ENCODE measurements around the gene DGKD. TPM values are rescaled to one million over a fixed set of nuclear protein-coding genes. Genes with fewer than 3 reads are reported as not detected.

The DGKD gene
- total and polyA plus RNA-seq, 9 of the 15 experiments (the other 6 are each of a cell fraction or from before 2014, with no cell fraction given), result 0.52 to 29.5 (median 10.6) TPM

- POLR2A ChIA-PET, result no interaction called here
- Histone ChIP-seq H3K4me1 (replicated peaks in 1 of 2; ENCODE audit: control insufficient read depth in 2 of 2, insufficient read depth in 2 of 2, low read length in 2 of 2) (peaks cover 31 to 43% of the 10 kb centered on the region in 2 experiments; a peak in 4 of 5 replicates), H3K27ac (ENCODE audit: extremely low read depth, low read depth, low read length) (no peak overlapping the region; the same call in 2 of the 3 replicates), H3K9me1 (ENCODE audit: control insufficient read depth, insufficient read depth, low read length) (no peaks in the 10 kb centered on the region), H3K27me3 (ENCODE audit: control insufficient read depth in 2 of 2, insufficient read depth in 2 of 2, low read length in 2 of 2) (no peaks in the 10 kb centered on the region), H3K9me3 (replicated peaks; ENCODE audit: control insufficient read depth, insufficient read depth, low read depth, low read length) (no peaks in the 10 kb centered on the region), H3K4me3 (no peak overlapping the region), H3K79me2 (ENCODE audit: control insufficient read depth, insufficient read depth, low read length) (peaks cover 37% of the 10 kb centered on the region), H3K36me3 (ENCODE audit: control insufficient read depth, insufficient read depth, low read length) (no peaks in the 10 kb centered on the region), H3K9ac (ENCODE audit: insufficient read depth in 1 of 2, low read depth in 2 of 2, low read length in 2 of 2) (no peak overlapping the region), H3K4me2 (ENCODE audit: insufficient read depth, low read length) (no peak overlapping the region), H2AFZ (ENCODE audit: low read depth, low read length) (no peak overlapping the region), H4K20me1 (replicated peaks; ENCODE audit: control insufficient read depth, insufficient read depth, low read length) (no peaks in the 10 kb centered on the region)
- no TSS peak for BruUV-seq (replicated peaks)
- intact Hi-C loops (cut with micrococcal nuclease) (no loop called here), in situ Hi-C loops (cut with MboI) (no loop called here)
- 94% methylated on average over 7 of the region's 7 CpGs for WGBS (ENCODE audit: insufficient coverage, low coverage, missing lambda C conversion rate)
- DNase-seq (ENCODE audit: extremely low read depth in 1 of 4, low spot score in 3 of 4) (no peak), ATAC-seq (no peak), FAIRE-seq (no peak)
- CTCF ChIA-PET (ENCODE audit: low intra/inter-chr PET ratio), result no interaction called here
- no peak for TF ChIP-seq MAFF (IDR thresholded peaks at IDR 0.05; ENCODE audit: low read length)
- TF ChIP-seq, protein P1, sequence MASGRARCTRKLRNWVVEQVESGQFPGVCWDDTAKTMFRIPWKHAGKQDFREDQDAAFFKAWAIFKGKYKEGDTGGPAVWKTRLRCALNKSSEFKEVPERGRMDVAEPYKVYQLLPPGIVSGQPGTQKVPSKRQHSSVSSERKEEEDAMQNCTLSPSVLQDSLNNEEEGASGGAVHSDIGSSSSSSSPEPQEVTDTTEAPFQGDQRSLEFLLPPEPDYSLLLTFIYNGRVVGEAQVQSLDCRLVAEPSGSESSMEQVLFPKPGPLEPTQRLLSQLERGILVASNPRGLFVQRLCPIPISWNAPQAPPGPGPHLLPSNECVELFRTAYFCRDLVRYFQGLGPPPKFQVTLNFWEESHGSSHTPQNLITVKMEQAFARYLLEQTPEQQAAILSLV (tag; IDR thresholded peaks at IDR 0.05), result no peak
- TF ChIP-seq, protein P2, sequence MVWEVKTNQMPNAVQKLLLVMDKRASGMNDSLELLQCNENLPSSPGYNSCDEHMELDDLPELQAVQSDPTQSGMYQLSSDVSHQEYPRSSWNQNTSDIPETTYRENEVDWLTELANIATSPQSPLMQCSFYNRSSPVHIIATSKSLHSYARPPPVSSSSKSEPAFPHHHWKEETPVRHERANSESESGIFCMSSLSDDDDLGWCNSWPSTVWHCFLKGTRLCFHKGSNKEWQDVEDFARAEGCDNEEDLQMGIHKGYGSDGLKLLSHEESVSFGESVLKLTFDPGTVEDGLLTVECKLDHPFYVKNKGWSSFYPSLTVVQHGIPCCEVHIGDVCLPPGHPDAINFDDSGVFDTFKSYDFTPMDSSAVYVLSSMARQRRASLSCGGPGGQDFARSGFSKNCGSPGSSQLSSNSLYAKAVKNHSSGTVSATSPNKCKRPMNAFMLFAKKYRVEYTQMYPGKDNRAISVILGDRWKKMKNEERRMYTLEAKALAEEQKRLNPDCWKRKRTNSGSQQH (CRISPR knock-in tag; IDR thresholded peaks at IDR 0.05), result no peak
- no peak for TF ChIP-seq E2F8 (IDR thresholded peaks at IDR 0.05; ENCODE audit: low read depth, partially characterized antibody)
- TF ChIP-seq RBM25 (IDR thresholded peaks at IDR 0.05; ENCODE audit: low read depth, low read length, severe bottlenecking), result no peak
- TF ChIP-seq MBD2 (IDR thresholded peaks at IDR 0.05; ENCODE audit: borderline replicate concordance, low read depth), result no peak
- TF ChIP-seq DMBX1 (CRISPR knock-in tag; IDR thresholded peaks at IDR 0.05; ENCODE audit: borderline replicate concordance), result no peak
- TF ChIP-seq ZNF77 (CRISPR knock-in tag; IDR thresholded peaks at IDR 0.05), result no peak
- no peak for TF ChIP-seq SOX6 (IDR thresholded peaks at IDR 0.05)
- TF ChIP-seq NFIX (CRISPR knock-in tag; IDR thresholded peaks at IDR 0.05; ENCODE audit: low read depth), result no peak
- TF ChIP-seq RBM22 (IDR thresholded peaks at IDR 0.05; ENCODE audit: low read depth, low read length, poor library complexity, severe bottlenecking), result no peak
- TF ChIP-seq, protein P3, sequence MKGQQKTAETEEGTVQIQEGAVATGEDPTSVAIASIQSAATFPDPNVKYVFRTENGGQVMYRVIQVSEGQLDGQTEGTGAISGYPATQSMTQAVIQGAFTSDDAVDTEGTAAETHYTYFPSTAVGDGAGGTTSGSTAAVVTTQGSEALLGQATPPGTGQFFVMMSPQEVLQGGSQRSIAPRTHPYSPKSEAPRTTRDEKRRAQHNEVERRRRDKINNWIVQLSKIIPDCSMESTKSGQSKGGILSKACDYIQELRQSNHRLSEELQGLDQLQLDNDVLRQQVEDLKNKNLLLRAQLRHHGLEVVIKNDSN (CRISPR knock-in tag; IDR thresholded peaks at IDR 0.05), result no peak
- no peak for TF ChIP-seq ZBTB1 (CRISPR knock-in tag; IDR thresholded peaks at IDR 0.05; ENCODE audit: borderline replicate concordance, low read depth)
- TF ChIP-seq MCM7 (IDR thresholded peaks at IDR 0.05), result no peak
These were observed 74.1 kb downstream of the DGKD start for GRCh38 chr2:233428438-233428837.
